Measurements from ENCODE around the gene ALS2CL. TPM values are rescaled to one million over a fixed set of nuclear protein-coding genes. Genes with fewer than 3 reads are reported as not detected.

ALS2CL gene
- total RNA-seq, 1 donor from 2014 or later = 13.5 TPM

- Histone ChIP-seq H3K4me2 (ENCODE audit: low read length) (no peak overlapping the region), H4K20me1 (ENCODE audit: insufficient read depth, low read length) (no peaks in the 10 kb centered on the region), H3K79me2 (ENCODE audit: insufficient read depth, low read length) (no peaks in the 10 kb centered on the region), H3K36me3 (ENCODE audit: insufficient read depth, low read length) (no peaks in the 10 kb centered on the region), H2AFZ (ENCODE audit: low read depth, low read length) (no peak overlapping the region), H3K4me1 (ENCODE audit: insufficient read depth, low read length) (no peaks in the 10 kb centered on the region), H3K27me3 (ENCODE audit: insufficient read depth, low read length) (no peaks in the 10 kb centered on the region), H3K9me3 (ENCODE audit: insufficient read depth, low read depth, low read length) (no peaks in the 10 kb centered on the region), H3K27ac (ENCODE audit: low read depth, low read length) (no peak overlapping the region), H3K4me3 (ENCODE audit: insufficient read depth, low read depth, low read length) (no peak overlapping the region), H3K9ac (ENCODE audit: low read length) (no peak overlapping the region)
- Mint-ChIP-seq H3K27ac (ENCODE audit: unreplicated experiment) (no peak overlapping the region), H3K27me3 (ENCODE audit: low read depth, unreplicated experiment) (peaks cover 40% of the 10 kb centered on the region), H3K36me3 (ENCODE audit: low read depth, unreplicated experiment) (peaks cover 26% of the 10 kb centered on the region), H3K9me3 (ENCODE audit: unreplicated experiment) (no peaks in the 10 kb centered on the region), H3K4me1 (ENCODE audit: low read depth, unreplicated experiment) (no peaks in the 10 kb centered on the region), H3K4me3 (ENCODE audit: unreplicated experiment) (no peak overlapping the region)
- TF ChIP-seq CTCF (IDR thresholded peaks at IDR 0.05; ENCODE audit: insufficient read depth, low read depth, low read length) = no peak
- TF ChIP-seq EZH2 (IDR thresholded peaks at IDR 0.05; ENCODE audit: insufficient read depth, low read length) = no peak
- no peak for FAIRE-seq
- no peak for DNase-seq (ENCODE audit: low read depth)
Measured at GRCh38 chr3:46684891-46685290, 8.6 kb downstream of the ALS2CL start.

GRCh38 chr3:46682974-46683373 is 10.5 kb downstream of the ALS2CL start:
- no peak overlapping the region for H3K9ac ChIP-seq (ENCODE audit: low read length)
- no peak overlapping the region for H3K4me3 ChIP-seq (ENCODE audit: insufficient read depth, low read depth, low read length)
- Mint-ChIP-seq H3K4me3 (ENCODE audit: unreplicated experiment) (no peak overlapping the region), H3K36me3 (ENCODE audit: low read depth, unreplicated experiment) (peaks cover 32% of the 10 kb centered on the region), H3K9me3 (ENCODE audit: unreplicated experiment) (peaks cover 3% of the 10 kb centered on the region), H3K4me1 (ENCODE audit: low read depth, unreplicated experiment) (no peaks in the 10 kb centered on the region), H3K27ac (ENCODE audit: unreplicated experiment) (no peak overlapping the region), H3K27me3 (ENCODE audit: low read depth, unreplicated experiment) (peaks cover 45% of the 10 kb centered on the region)
- H3K9me3 ChIP-seq (ENCODE audit: insufficient read depth, low read depth, low read length) = no peaks in the 10 kb centered on the region
- DNase-seq (ENCODE audit: low read depth) (no peak), FAIRE-seq (no peak)
- H3K79me2 ChIP-seq (ENCODE audit: insufficient read depth, low read length) = no peaks in the 10 kb centered on the region
- H4K20me1 ChIP-seq (ENCODE audit: insufficient read depth, low read length) = no peaks in the 10 kb centered on the region
- H2AFZ ChIP-seq (ENCODE audit: low read depth, low read length) = no peak overlapping the region
- H3K27me3 ChIP-seq (ENCODE audit: insufficient read depth, low read length) = no peaks in the 10 kb centered on the region
- no peak for TF ChIP-seq EZH2 (IDR thresholded peaks at IDR 0.05; ENCODE audit: insufficient read depth, low read length)
- TF ChIP-seq CTCF (IDR thresholded peaks at IDR 0.05; ENCODE audit: insufficient read depth, low read depth, low read length) = no peak
- H3K36me3 ChIP-seq (ENCODE audit: insufficient read depth, low read length) = no peaks in the 10 kb centered on the region
- H3K27ac ChIP-seq (ENCODE audit: low read depth, low read length) = no peak overlapping the region
- no peak overlapping the region for H3K4me2 ChIP-seq (ENCODE audit: low read length)
- H3K4me1 ChIP-seq (ENCODE audit: insufficient read depth, low read length) = no peaks in the 10 kb centered on the region

- Histone ChIP-seq H3K79me2 (ENCODE audit: insufficient read depth, low read length) (no peaks in the 10 kb centered on the region), H3K36me3 (ENCODE audit: insufficient read depth, low read length) (no peaks in the 10 kb centered on the region), H3K4me1 (ENCODE audit: insufficient read depth, low read length) (no peaks in the 10 kb centered on the region), H3K4me3 (ENCODE audit: insufficient read depth, low read depth, low read length) (no peak overlapping the region), H3K4me2 (ENCODE audit: low read length) (no peak overlapping the region), H3K27me3 (ENCODE audit: insufficient read depth, low read length) (no peaks in the 10 kb centered on the region), H3K27ac (ENCODE audit: low read depth, low read length) (no peak overlapping the region), H3K9me3 (ENCODE audit: insufficient read depth, low read depth, low read length) (no peaks in the 10 kb centered on the region), H3K9ac (ENCODE audit: low read length) (no peak overlapping the region), H2AFZ (ENCODE audit: low read depth, low read length) (no peak overlapping the region), H4K20me1 (ENCODE audit: insufficient read depth, low read length) (no peaks in the 10 kb centered on the region)
- no peak for TF ChIP-seq CTCF (IDR thresholded peaks at IDR 0.05; ENCODE audit: insufficient read depth, low read depth, low read length)
- no peak for TF ChIP-seq EZH2 (IDR thresholded peaks at IDR 0.05; ENCODE audit: insufficient read depth, low read length)
- no peak overlapping the region for H3K4me3 Mint-ChIP-seq (ENCODE audit: unreplicated experiment)
- H3K27ac Mint-ChIP-seq (ENCODE audit: unreplicated experiment) = no peak overlapping the region
- no peaks in the 10 kb centered on the region for H3K4me1 Mint-ChIP-seq (ENCODE audit: low read depth, unreplicated experiment)
- FAIRE-seq (no peak), DNase-seq (ENCODE audit: low read depth) (no peak)
- H3K9me3 Mint-ChIP-seq (ENCODE audit: unreplicated experiment) = peaks cover 5% of the 10 kb centered on the region
- H3K36me3 Mint-ChIP-seq (ENCODE audit: low read depth, unreplicated experiment) = peaks cover 30% of the 10 kb centered on the region
- peaks cover 42% of the 10 kb centered on the region for H3K27me3 Mint-ChIP-seq (ENCODE audit: low read depth, unreplicated experiment)
Measured at GRCh38 chr3:46681856-46682540, 11.5 kb downstream of the ALS2CL start.

Measured in astrocyte (in vitro differentiated cells and primary cell).